Activated CD8-positive, alpha-beta memory T cell treated with anti-CD3 and anti-CD28 coated beads, Interleukin-2, amount 10 ng/mL, durations not matched to agents 7 days and 5 days (primary cell): Measurements from ENCODE around the gene SLC16A2. TPM values are rescaled to one million over a fixed set of nuclear protein-coding genes. Genes with fewer than 3 reads are reported as not detected.
A peak's percentile ranks its signal among the peaks of the same experiment; 100 is the strongest.

Experiments used
- ATAC-seq: fragments of 150-1000 bp; cut with Tn5 transposase; one replicate; pipeline ENCODE4 v1.10.0; 2021; ENCODE audit warnings: moderate library complexity
- CTCF ChIA-PET: fragments of 350-600 bp; sonication (Branson Sonifier 250); formaldehyde crosslinking; loops from one replicate; lab custom pipeline; 2021; ENCODE audit warnings: antibody characterized with exemption; lab: Charles Lee
- DNase-seq: peaks from one replicate; pipeline ENCODE4 v3.0.0-alpha.2; 2020
- H3K27ac Mint-ChIP-seq: one replicate; pipeline ENCODE4 v1.8.0; 2021; ENCODE audit warnings: mild to moderate bottlenecking, mixed read lengths
- H3K27me3 Mint-ChIP-seq: one replicate; pipeline ENCODE4 v1.8.0; 2021; ENCODE audit warnings: mixed read lengths
- H3K36me3 Mint-ChIP-seq: one replicate; pipeline ENCODE4 v1.8.0; 2021; ENCODE audit warnings: mild to moderate bottlenecking, mixed read lengths
- H3K4me1 Mint-ChIP-seq: one replicate; pipeline ENCODE4 v1.8.0; 2021; ENCODE audit warnings: mixed read lengths
- H3K4me3 Mint-ChIP-seq: one replicate; pipeline ENCODE4 v1.8.0; 2021; ENCODE audit warnings: mild to moderate bottlenecking, moderate library complexity, mixed read lengths
- H3K9me3 Mint-ChIP-seq: one replicate; pipeline ENCODE4 v1.8.0; 2022; ENCODE audit warnings: low read depth, mixed read lengths
- total RNA-seq, 2 experiments: library from RNA; stranded (reverse); gene quantifications; one replicate each; pipeline ENCODE4 v1.2.3, GENCODE V29; 2021

Gene SLC16A2
- total RNA-seq: under 1 TPM in 1 of 2 experiments, not detected in 1; 0.12 TPM

DNA sequence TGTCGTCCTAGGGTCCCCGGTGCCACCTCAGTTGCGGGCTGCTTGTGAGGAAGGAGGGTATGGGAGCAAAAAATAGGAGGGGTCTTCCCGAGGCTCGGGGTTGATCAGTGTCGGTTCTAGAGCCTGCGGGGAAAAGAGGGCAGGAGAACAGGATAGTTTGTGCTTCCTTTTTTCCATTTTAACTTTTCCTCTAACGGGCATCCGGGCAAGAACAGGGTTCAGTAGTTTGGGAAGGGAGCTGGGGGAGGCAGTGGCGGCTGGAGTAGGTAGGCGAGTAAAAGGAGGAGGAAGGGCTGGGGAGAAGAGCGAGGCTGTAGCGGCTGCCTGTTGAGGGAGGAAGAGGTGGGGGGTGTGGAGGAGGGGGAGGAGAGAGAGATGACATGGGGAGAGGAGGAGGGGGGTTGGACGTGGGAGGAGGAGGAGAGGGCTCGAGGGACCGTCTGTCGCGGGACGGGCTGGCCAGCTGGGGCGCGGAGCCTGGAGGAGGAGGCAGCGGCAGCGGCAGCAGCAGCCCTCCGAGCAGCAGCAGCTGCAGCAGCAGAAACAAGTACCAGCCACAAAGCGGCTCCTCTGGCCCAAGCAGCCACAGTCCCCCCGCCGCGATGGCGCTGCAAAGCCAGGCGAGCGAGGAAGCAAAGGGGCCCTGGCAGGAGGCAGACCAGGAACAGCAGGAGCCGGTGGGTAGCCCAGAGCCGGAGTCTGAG is at the start of gene SLC16A2:
Gene SLC16A2, plus strand, starts transcription at position 458 of the 704 bp plus-strand sequence. Its CDS starts 145 bp downstream, at position 603.
- CTCF ChIA-PET: interaction anchor here (1.4 kb wide), 1 partner anchor 123 kb away, joined by 4 read pairs; no protein-coding TSS in a partner anchor
- peak within 1 kb of the TSS; percentile 48 for H3K4me3 Mint-ChIP-seq

GRCh38 chrX:74372272-74372671 is 49.0 kb upstream of the SLC16A2 start:
- Mint-ChIP-seq H3K9me3 (no peaks in the 10 kb centered on the region), H3K36me3 (no peaks in the 10 kb centered on the region), H3K27ac (no peak overlapping the region), H3K4me3 (no peak overlapping the region), H3K4me1 (peaks cover 2% of the 10 kb centered on the region), H3K27me3 (peaks cover 3% of the 10 kb centered on the region)
- CTCF ChIA-PET: interaction anchor here (1.1 to 1.6 kb wide), 2 partner anchors 11 to 28 kb away, joined by 3 to 4 read pairs; no protein-coding TSS in a partner anchor
- DNase-seq (no peak), ATAC-seq (no peak)

More for the DNA sequence above, at the start of gene SLC16A2:
- H3K9me3 Mint-ChIP-seq: no peaks in the 10 kb centered on the region
- no peak within 1 kb of the TSS for H3K27ac Mint-ChIP-seq
- peaks cover 7% of the 10 kb centered on the region for H3K4me1 Mint-ChIP-seq
- DNase-seq: peak; percentile 39
- H3K27me3 Mint-ChIP-seq: peaks cover 46% of the 10 kb centered on the region
- peak; percentile 42 for ATAC-seq
- no peaks in the 10 kb centered on the region for H3K36me3 Mint-ChIP-seq

DNA sequence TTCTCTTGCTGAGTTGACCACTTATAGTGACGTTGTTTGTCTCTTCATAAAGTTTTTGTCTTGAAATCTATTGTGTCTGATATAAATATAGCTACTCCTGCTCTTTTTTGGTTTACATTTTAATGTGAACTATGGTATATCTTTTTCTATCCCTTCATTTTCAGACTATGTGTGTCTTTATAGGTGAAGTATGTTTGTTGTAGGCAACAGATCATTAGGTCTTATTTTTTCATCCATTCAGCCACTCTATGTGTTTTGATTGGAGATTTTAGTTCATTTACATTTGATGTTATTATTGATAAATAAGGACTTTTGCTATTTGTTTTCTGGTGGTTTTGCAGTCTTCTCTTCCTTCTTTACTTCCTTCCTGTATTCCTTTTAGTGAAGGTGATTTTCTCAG is 44.0 kb upstream of the SLC16A2 start:
- ATAC-seq: no peak
- CTCF ChIA-PET: no interaction called here
- H3K9me3 Mint-ChIP-seq: no peaks in the 10 kb centered on the region

DNA sequence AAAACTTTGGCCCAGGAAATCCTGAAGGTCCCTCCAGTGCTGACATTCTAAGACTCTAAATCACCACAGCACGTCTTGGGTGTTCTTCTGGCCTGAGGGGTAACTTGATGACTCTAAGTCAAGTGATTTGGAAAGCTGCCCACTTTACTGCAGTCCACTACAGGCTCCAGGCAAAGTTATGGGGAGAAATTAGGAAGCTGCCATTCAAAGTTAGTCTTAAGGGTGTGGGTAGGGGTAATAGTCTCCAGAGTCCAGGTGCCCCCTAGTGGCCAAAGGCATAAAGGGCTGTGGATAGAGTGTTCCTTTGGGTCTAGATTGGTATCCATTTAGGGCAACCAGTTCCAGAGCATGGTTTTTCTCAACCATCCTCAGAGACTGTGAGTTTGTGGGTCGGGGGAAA is 38.7 kb upstream of the SLC16A2 start:
- peaks cover 6% of the 10 kb centered on the region for H3K27me3 Mint-ChIP-seq
- no peaks in the 10 kb centered on the region for H3K36me3 Mint-ChIP-seq
- CTCF ChIA-PET: interaction anchor here (1.1 kb wide), 1 partner anchor 167 kb away, joined by 3 read pairs; no protein-coding TSS in a partner anchor
- H3K9me3 Mint-ChIP-seq: no peaks in the 10 kb centered on the region
- no peaks in the 10 kb centered on the region for H3K4me1 Mint-ChIP-seq
- H3K4me3 Mint-ChIP-seq: no peak overlapping the region
- ATAC-seq (peak; percentile 60), DNase-seq (peak; percentile 61)
- H3K27ac Mint-ChIP-seq: no peak overlapping the region

More for the DNA sequence above, 44.0 kb upstream of the SLC16A2 start:
- Mint-ChIP-seq H3K4me3 (no peak overlapping the region), H3K27ac (no peak overlapping the region), H3K27me3 (peaks cover 3% of the 10 kb centered on the region), H3K4me1 (no peaks in the 10 kb centered on the region), H3K36me3 (no peaks in the 10 kb centered on the region)
- DNase-seq: no peak

GRCh38 chrX:74383611-74384010 is 37.7 kb upstream of the SLC16A2 start:
- peak; percentile 53 for ATAC-seq
- DNase-seq: peak; percentile 42
- no peak overlapping the region for H3K4me3 Mint-ChIP-seq
- H3K4me1 Mint-ChIP-seq: no peaks in the 10 kb centered on the region
- H3K27me3 Mint-ChIP-seq: peaks cover 6% of the 10 kb centered on the region
- CTCF ChIA-PET: interaction anchor here (0.6 to 0.7 kb wide), 2 partner anchors 11 to 33 kb away, joined by 3 read pairs; no protein-coding TSS in a partner anchor
- H3K27ac Mint-ChIP-seq: no peak overlapping the region
- H3K36me3 Mint-ChIP-seq: no peaks in the 10 kb centered on the region
- no peaks in the 10 kb centered on the region for H3K9me3 Mint-ChIP-seq

- DNase-seq: no peak
- no peak for ATAC-seq
- no peak overlapping the region for H3K27ac Mint-ChIP-seq
- H3K4me3 Mint-ChIP-seq: no peak overlapping the region
- CTCF ChIA-PET: no interaction called here
- no peaks in the 10 kb centered on the region for H3K9me3 Mint-ChIP-seq
- H3K36me3 Mint-ChIP-seq: no peaks in the 10 kb centered on the region
- H3K4me1 Mint-ChIP-seq: no peaks in the 10 kb centered on the region
- peaks cover 20% of the 10 kb centered on the region for H3K27me3 Mint-ChIP-seq
Measured at GRCh38 chrX:74389016-74389722, 32.1 kb upstream of the SLC16A2 start.

DNA sequence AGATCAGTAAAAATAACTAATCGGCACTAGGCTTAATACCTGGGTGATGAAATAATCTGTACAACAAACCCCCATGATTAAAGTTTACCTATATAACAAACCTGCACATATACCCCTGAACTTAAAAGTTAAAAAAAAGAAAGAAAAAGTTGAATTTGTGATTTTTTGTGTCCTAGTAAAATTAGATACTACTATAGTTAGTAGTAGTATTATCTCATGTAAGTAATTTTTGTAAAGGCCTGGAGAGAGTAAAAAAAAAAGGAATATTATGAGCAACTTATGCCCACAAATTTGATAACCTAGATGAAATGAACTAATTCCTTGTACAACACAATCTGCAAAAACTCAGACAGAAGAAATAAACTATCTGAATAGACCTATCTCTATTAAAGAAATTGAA is 25.7 kb upstream of the SLC16A2 start:
- ATAC-seq: no peak
- Mint-ChIP-seq H3K4me1 (no peaks in the 10 kb centered on the region), H3K9me3 (no peaks in the 10 kb centered on the region), H3K27ac (no peak overlapping the region), H3K27me3 (peaks cover 21% of the 10 kb centered on the region), H3K36me3 (no peaks in the 10 kb centered on the region), H3K4me3 (no peak overlapping the region)
- CTCF ChIA-PET: no interaction called here
- no peak for DNase-seq

GRCh38 chrX:74405973-74406489 is 15.3 kb upstream of the SLC16A2 start:
- Mint-ChIP-seq H3K27me3 (no peaks in the 10 kb centered on the region), H3K27ac (no peak overlapping the region), H3K36me3 (no peaks in the 10 kb centered on the region), H3K4me3 (no peak overlapping the region), H3K4me1 (no peaks in the 10 kb centered on the region), H3K9me3 (no peaks in the 10 kb centered on the region)
- ATAC-seq: no peak
- no peak for DNase-seq
- CTCF ChIA-PET: no interaction called here

- CTCF ChIA-PET: no interaction called here
- H3K4me1 Mint-ChIP-seq: no peaks in the 10 kb centered on the region
- no peak for ATAC-seq
- H3K27me3 Mint-ChIP-seq: no peaks in the 10 kb centered on the region
- DNase-seq: no peak
- no peaks in the 10 kb centered on the region for H3K9me3 Mint-ChIP-seq
- no peak overlapping the region for H3K27ac Mint-ChIP-seq
- no peaks in the 10 kb centered on the region for H3K36me3 Mint-ChIP-seq
- no peak overlapping the region for H3K4me3 Mint-ChIP-seq
Measured at GRCh38 chrX:74408304-74408703, 13.0 kb upstream of the SLC16A2 start.

GRCh38 chrX:74419864-74420195 is 1.5 kb upstream of the SLC16A2 start:
- CTCF ChIA-PET: interaction anchor here (0.6 kb wide), 1 partner anchor 143 kb away, joined by 5 read pairs; no protein-coding TSS in a partner anchor
- H3K9me3 Mint-ChIP-seq: no peaks in the 10 kb centered on the region
- ATAC-seq (no peak), DNase-seq (no peak)
- no peak overlapping the region for H3K4me3 Mint-ChIP-seq
- H3K27me3 Mint-ChIP-seq: peaks cover 46% of the 10 kb centered on the region
- H3K36me3 Mint-ChIP-seq: no peaks in the 10 kb centered on the region
- peaks cover 7% of the 10 kb centered on the region for H3K4me1 Mint-ChIP-seq
- H3K27ac Mint-ChIP-seq: no peak overlapping the region

DNA sequence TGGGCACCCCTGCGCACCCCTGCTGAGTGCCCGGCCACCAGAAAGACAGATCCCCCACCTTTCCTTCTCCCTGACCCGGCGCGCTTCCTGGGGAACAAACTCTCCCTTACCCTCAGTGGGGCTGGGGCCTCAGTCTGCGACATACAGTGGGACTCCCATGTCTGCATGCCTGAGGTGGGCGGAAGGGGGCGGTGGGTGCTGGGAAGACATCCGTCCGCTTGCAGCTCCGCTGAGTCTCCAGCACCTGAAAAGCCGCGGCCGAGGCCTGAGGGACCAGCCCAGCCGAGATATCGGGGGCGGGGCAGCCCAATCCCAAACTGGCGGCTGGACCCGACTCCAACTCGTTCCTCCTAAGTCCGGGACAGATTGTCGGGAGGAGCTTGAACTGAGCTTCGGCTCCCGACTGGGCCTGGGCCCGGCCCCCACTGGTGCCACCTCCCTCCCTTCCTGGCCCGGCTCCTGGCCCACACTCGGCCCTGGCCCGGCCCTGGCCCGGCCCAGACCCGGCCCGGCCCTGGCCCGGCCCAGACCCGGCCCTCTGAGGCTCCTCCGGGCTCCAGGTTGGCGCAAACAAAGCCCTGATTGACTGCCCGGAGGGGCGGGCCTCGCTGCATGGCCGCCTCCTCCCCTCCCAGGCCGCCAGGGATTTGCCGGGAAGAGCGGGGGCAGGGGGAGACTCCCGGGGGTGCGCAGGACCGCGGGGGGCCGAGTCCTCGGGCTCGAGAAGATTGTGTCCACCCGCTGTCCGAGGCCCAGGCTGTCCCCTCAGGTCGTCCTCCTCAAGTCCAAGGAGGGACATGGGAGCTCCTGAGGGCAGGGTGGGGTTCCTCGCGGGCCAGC is 877 bp upstream of the SLC16A2 start:
- no peaks in the 10 kb centered on the region for H3K36me3 Mint-ChIP-seq
- peaks cover 46% of the 10 kb centered on the region for H3K27me3 Mint-ChIP-seq
- ATAC-seq (peak; percentile 16), DNase-seq (no peak)
- peak overlapping the region; percentile 48 for H3K4me3 Mint-ChIP-seq
- peaks cover 7% of the 10 kb centered on the region for H3K4me1 Mint-ChIP-seq
- CTCF ChIA-PET: interaction anchor here (1.4 kb wide), 1 partner anchor 124 kb away, joined by 4 read pairs; no protein-coding TSS in a partner anchor
- H3K27ac Mint-ChIP-seq: no peak overlapping the region
- H3K9me3 Mint-ChIP-seq: no peaks in the 10 kb centered on the region

DNA sequence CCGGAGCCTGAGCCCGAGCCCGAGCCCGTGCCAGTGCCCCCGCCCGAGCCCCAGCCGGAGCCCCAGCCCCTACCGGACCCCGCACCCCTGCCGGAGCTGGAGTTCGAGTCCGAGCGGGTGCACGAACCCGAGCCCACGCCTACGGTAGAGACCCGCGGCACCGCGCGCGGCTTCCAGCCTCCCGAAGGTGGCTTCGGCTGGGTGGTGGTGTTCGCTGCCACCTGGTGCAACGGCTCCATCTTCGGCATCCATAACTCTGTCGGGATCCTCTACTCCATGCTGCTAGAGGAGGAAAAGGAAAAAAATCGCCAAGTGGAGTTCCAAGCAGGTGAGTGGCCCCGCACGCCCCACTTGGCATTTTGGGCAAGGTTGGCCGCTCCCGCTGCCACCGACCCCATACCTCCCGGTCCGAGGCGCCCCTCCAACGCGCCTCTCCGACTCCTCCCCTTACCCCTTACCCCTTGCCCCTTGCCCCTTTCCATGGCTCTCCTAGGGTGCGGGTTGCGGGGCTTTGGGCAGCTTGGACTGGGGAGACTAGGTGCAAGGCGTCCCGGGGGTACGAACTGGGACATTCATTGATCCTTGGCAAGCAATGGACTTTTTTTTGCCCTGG is 553 bp downstream of the SLC16A2 start:
- H3K9me3 Mint-ChIP-seq: no peaks in the 10 kb centered on the region
- peaks cover 7% of the 10 kb centered on the region for H3K4me1 Mint-ChIP-seq
- H3K27ac Mint-ChIP-seq: no peak overlapping the region
- CTCF ChIA-PET: interaction anchor here (1.4 kb wide), 1 partner anchor 123 kb away, joined by 4 read pairs; no protein-coding TSS in a partner anchor
- H3K36me3 Mint-ChIP-seq: no peaks in the 10 kb centered on the region
- peaks cover 42% of the 10 kb centered on the region for H3K27me3 Mint-ChIP-seq
- DNase-seq (no peak), ATAC-seq (peak; percentile 27)
- no peak overlapping the region for H3K4me3 Mint-ChIP-seq
